Chondrocyte (in vitro differentiated cells): Measurements from ENCODE around the gene RAPGEF5. TPM values are rescaled to one million over a fixed set of nuclear protein-coding genes. Genes with fewer than 3 reads are reported as not detected.

Experiments used
- DNase-seq: peaks from one replicate; pipeline ENCODE4 v3.0.0; 2021; ENCODE audit warnings: mixed read lengths, low spot score
- H3K27ac Mint-ChIP-seq: one replicate; pipeline ENCODE4 v1.8.0; 2021; ENCODE audit warnings: mild to moderate bottlenecking, moderate library complexity, mixed read lengths; ENCODE audit not compliant: unreplicated experiment
- H3K27me3 Mint-ChIP-seq: 2 replicates; pipeline ENCODE4 v1.8.0; 2021; ENCODE audit warnings: low read depth, mixed read lengths
- H3K36me3 Mint-ChIP-seq: 2 replicates; pipeline ENCODE4 v1.8.0; 2021; ENCODE audit warnings: low read depth, mixed read lengths
- H3K4me1 Mint-ChIP-seq: 2 replicates; pipeline ENCODE4 v1.8.0; 2021; ENCODE audit warnings: low read depth, mild to moderate bottlenecking, mixed read lengths
- H3K4me3 Mint-ChIP-seq: one replicate; pipeline ENCODE4 v1.8.0; 2021; ENCODE audit warnings: mild to moderate bottlenecking, moderate library complexity, mixed read lengths; ENCODE audit not compliant: unreplicated experiment
- H3K9me3 Mint-ChIP-seq: 2 replicates; pipeline ENCODE4 v1.8.0; 2021; ENCODE audit warnings: low read depth, mixed read lengths
- total RNA-seq: library from RNA; stranded (reverse); gene quantifications from 3 replicates; pipeline ENCODE4 v1.2.1, GENCODE V29; 2021
- TF ChIP-seq, protein P1 (sequence below): fragments of 200-600 bp; sonication (generic); IDR thresholded peaks from 2 replicates; pipeline ENCODE4 v1.5.0; 2021; ENCODE audit warnings: antibody characterized with exemption, mild to moderate bottlenecking, moderate library complexity

Gene RAPGEF5
- total RNA-seq, 1 donor from 2014 or later = 2.2 TPM

DNA sequence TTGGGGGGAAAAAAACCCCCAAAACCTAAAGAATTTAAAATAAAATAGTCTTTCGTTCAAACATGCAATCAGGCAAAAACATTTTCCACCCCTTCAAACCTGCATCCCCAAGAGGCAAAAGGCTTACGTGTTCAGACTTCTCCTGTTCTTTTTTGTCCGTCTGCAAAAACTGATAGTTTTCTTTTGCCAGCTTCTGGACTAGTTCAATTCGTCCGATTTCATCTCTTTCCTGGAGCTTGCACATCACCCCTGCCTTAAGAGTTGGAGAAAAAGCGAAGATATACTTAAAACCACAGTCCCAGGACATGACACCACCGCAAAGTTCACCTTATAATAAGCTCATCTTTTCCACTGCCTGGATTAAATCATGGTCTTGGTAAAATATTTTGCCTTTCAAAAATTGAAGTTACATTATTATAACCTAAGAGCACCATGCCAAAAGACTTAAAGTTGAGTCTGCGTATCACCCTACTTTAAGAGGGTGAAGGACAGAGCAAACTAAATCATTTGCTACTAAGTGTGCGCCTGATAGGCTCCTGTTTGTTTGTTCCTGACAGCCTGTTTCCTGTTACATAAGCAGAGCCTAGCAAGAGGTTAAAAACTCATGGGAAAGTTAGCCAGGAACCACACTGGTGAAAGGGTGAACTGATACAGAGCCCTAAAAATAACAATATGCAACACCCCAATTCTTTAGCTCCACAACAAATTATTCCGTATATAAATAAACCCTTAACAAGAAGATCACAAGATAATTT lies 137.0 kb downstream of the RAPGEF5 start:
- H3K9me3 Mint-ChIP-seq = peaks cover 4% of the 10 kb centered on the region
- peaks cover 1% of the 10 kb centered on the region for H3K27me3 Mint-ChIP-seq
- no peak for DNase-seq
- peaks cover 37% of the 10 kb centered on the region for H3K4me1 Mint-ChIP-seq
- H3K4me3 Mint-ChIP-seq = peak overlapping the region; percentile 32
- H3K27ac Mint-ChIP-seq = peak overlapping the region; percentile 86
- H3K36me3 Mint-ChIP-seq = peaks cover 2% of the 10 kb centered on the region
- TF ChIP-seq, protein P1, sequence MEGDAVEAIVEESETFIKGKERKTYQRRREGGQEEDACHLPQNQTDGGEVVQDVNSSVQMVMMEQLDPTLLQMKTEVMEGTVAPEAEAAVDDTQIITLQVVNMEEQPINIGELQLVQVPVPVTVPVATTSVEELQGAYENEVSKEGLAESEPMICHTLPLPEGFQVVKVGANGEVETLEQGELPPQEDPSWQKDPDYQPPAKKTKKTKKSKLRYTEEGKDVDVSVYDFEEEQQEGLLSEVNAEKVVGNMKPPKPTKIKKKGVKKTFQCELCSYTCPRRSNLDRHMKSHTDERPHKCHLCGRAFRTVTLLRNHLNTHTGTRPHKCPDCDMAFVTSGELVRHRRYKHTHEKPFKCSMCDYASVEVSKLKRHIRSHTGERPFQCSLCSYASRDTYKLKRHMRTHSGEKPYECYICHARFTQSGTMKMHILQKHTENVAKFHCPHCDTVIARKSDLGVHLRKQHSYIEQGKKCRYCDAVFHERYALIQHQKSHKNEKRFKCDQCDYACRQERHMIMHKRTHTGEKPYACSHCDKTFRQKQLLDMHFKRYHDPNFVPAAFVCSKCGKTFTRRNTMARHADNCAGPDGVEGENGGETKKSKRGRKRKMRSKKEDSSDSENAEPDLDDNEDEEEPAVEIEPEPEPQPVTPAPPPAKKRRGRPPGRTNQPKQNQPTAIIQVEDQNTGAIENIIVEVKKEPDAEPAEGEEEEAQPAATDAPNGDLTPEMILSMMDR = no peak

DNA sequence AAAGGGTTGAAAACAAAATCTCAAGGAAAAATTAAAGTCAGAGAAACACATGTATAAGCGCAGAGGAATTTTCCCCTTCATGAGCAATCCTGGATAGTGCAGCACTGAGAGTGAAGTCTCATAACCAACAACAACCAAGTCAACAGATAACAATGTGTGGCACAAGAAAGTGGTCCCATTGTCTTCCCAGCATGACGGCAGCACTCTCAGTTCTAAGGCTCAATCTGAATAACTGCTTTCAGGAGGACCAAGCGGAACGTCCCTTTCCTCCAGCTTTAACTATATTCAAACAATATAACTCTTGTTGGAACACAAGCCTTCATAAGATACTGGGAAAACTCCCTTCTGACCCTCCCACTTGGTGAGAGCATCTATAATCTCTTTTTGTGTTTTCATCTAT lies 137.9 kb downstream of the RAPGEF5 start:
- TF ChIP-seq, protein P1 = no peak
- Mint-ChIP-seq H3K4me1 (peaks cover 37% of the 10 kb centered on the region), H3K27ac (peak overlapping the region; percentile 27), H3K36me3 (peaks cover 2% of the 10 kb centered on the region), H3K27me3 (peaks cover 1% of the 10 kb centered on the region), H3K9me3 (peaks cover 4% of the 10 kb centered on the region), H3K4me3 (peak overlapping the region; percentile 22)
- DNase-seq = no peak

- H3K4me3 Mint-ChIP-seq = no peak overlapping the region
- H3K36me3 Mint-ChIP-seq = peaks cover 2% of the 10 kb centered on the region
- peaks cover 1% of the 10 kb centered on the region for H3K27me3 Mint-ChIP-seq
- TF ChIP-seq, protein P1 = no peak
- no peak for DNase-seq
- peaks cover 40% of the 10 kb centered on the region for H3K4me1 Mint-ChIP-seq
- H3K9me3 Mint-ChIP-seq = peaks cover 4% of the 10 kb centered on the region
- H3K27ac Mint-ChIP-seq = no peak overlapping the region
These were observed 140.0 kb downstream of the RAPGEF5 start for GRCh38 chr7:22216832-22217475.

DNA sequence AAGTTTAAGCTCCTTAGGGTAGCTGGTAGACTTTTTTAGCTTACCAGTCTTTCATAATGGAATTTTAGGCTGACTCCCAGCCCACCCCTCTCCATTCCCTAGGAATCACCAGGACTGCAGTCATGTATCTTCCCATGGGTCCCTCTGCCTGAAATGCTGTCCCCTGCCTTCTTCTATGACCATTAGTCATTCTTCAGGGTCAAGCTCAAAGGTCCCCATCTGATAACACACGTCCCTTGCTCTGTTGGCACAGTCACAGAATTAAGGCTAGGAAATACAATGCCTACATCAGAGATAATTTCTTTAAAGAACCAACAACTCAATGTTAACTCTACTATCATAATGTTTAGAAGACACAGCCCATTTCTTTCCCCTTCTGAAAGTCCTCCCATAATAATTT lies 140.6 kb downstream of the RAPGEF5 start:
- TF ChIP-seq, protein P1 = no peak
- no peak overlapping the region for H3K27ac Mint-ChIP-seq
- H3K9me3 Mint-ChIP-seq = no peaks in the 10 kb centered on the region
- no peak overlapping the region for H3K4me3 Mint-ChIP-seq
- H3K27me3 Mint-ChIP-seq = peaks cover 1% of the 10 kb centered on the region
- DNase-seq = no peak
- peaks cover 2% of the 10 kb centered on the region for H3K36me3 Mint-ChIP-seq
- peaks cover 46% of the 10 kb centered on the region for H3K4me1 Mint-ChIP-seq

DNA sequence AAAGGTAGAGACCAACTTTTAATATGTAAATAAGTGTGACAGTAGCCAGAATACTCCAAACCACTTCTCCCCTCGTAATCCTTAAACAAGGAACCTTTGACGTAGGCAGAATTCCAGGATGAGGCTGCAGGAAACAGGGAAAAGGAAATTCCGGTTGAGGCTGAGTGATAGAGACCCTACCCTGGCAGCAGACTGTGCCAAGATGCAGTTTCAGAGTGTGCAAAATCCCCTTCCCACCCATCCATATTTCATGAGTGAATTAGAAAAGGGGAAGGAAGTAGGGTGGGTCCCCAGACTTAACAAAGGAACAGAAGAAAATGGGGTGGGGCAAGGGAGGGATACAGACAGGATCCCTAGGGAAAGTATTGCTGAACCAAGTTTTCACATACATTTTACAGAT lies 143.0 kb downstream of the RAPGEF5 start:
- DNase-seq = no peak
- peaks cover 40% of the 10 kb centered on the region for H3K4me1 Mint-ChIP-seq
- TF ChIP-seq, protein P1 = no peak

More for the DNA sequence above, 143.0 kb downstream of the RAPGEF5 start:
- Mint-ChIP-seq H3K36me3 (peaks cover 2% of the 10 kb centered on the region), H3K27me3 (peaks cover 1% of the 10 kb centered on the region), H3K27ac (no peak overlapping the region), H3K4me3 (no peak overlapping the region), H3K9me3 (no peaks in the 10 kb centered on the region)
